Stimulated activated CD4-positive, alpha-beta T cell treated with anti-CD3 and anti-CD28 coated beads, Interleukin-12 subunit alpha, Interleukin-12 subunit beta, amount 100 ng/mL, for 48 hours (primary cell): ENCODE results near the gene STK11.

ENCODE experiments used
- DNase-seq, 3 donors: peaks; one replicate each; pipeline ENCODE4 v3.0.0-alpha.2; 2020; ENCODE audit warnings: low read depth in 2 of 3, low spot score in 1 of 3

STK11 gene

GRCh38 chr19:1224047-1224825 is 18.7 kb downstream of the STK11 start:
- DNase-seq: no peak

GRCh38 chr19:1224847-1225246 is 19.3 kb downstream of the STK11 start:
- DNase-seq: no peak

GRCh38 chr19:1225440-1226226 is 20.1 kb downstream of the STK11 start:
- DNase-seq: no peak

GRCh38 chr19:1226227-1226518 is 20.6 kb downstream of the STK11 start:
- DNase-seq: no peak

- no peak for DNase-seq
Measured at GRCh38 chr19:1226522-1227303, 21.1 kb downstream of the STK11 start.

- DNase-seq: no peak
Measured at GRCh38 chr19:1227304-1228054, 21.9 kb downstream of the STK11 start.

GRCh38 chr19:1228161-1228957 is 22.8 kb downstream of the STK11 start:
- no peak for DNase-seq

- no peak for DNase-seq
Measured at GRCh38 chr19:1229056-1229923, 23.7 kb downstream of the STK11 start.

- no peak for DNase-seq
Measured at GRCh38 chr19:1229924-1230782, 24.6 kb downstream of the STK11 start.

GRCh38 chr19:1230783-1231489 is 25.4 kb downstream of the STK11 start:
- DNase-seq: no peak

- no peak for DNase-seq
Measured at GRCh38 chr19:1231729-1232637, 26.4 kb downstream of the STK11 start.

- no peak for DNase-seq
Measured at GRCh38 chr19:1232652-1233072, 27.1 kb downstream of the STK11 start.

- no peak for DNase-seq
Measured at GRCh38 chr19:1233115-1233667, 27.6 kb downstream of the STK11 start.

GRCh38 chr19:1234051-1234954 is 28.7 kb downstream of the STK11 start:
- DNase-seq: no peak

- DNase-seq: no peak
Measured at GRCh38 chr19:1234955-1235380, 29.4 kb downstream of the STK11 start.
